NCI-H1436 treated with DMSO at 0.1 percent for 48 hours (cell line): ENCODE measurements around the gene EMX1.

Experiments
- DNase-seq: peaks from one replicate; lab custom pipeline; 2025; lab: John Stamatoyannopoulos, UW

Gene EMX1

GRCh38 chr2:72925328-72925943 lies 8.1 kb downstream of the EMX1 start:
- DNase-seq: no peak

- no peak for DNase-seq
Measured at GRCh38 chr2:72926368-72926767, 9.0 kb downstream of the EMX1 start.

DNA sequence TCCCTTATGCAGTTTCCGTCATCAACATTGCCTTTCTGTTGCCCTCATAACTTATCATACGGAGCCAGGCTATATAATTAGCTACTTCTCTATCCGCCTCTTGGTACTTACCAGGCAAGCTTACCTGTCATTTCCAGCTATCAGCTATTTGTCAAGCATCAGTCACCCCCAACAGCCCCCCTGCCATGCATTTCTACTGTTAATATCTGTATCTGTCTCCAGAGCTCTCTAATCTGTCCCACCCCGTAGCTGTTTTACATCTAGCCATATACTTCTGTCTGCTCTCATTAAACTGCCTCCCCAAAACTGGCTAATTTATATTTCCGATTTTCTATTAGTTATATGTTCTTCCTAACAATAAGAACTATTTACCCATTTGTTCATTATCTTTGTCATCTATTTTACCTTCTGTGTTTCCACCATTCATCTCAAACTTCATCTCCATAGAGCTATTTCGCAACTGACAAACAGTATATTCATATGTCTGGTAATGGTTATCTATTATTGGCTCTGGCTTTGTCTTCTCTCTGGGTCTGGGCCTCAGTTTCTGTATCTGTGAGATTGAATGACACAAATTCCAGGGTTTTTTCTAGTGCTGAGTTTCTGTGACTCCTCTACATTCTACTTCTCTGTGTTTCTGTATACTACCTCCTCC lies 9.6 kb downstream of the EMX1 start:
- no peak for DNase-seq

DNA sequence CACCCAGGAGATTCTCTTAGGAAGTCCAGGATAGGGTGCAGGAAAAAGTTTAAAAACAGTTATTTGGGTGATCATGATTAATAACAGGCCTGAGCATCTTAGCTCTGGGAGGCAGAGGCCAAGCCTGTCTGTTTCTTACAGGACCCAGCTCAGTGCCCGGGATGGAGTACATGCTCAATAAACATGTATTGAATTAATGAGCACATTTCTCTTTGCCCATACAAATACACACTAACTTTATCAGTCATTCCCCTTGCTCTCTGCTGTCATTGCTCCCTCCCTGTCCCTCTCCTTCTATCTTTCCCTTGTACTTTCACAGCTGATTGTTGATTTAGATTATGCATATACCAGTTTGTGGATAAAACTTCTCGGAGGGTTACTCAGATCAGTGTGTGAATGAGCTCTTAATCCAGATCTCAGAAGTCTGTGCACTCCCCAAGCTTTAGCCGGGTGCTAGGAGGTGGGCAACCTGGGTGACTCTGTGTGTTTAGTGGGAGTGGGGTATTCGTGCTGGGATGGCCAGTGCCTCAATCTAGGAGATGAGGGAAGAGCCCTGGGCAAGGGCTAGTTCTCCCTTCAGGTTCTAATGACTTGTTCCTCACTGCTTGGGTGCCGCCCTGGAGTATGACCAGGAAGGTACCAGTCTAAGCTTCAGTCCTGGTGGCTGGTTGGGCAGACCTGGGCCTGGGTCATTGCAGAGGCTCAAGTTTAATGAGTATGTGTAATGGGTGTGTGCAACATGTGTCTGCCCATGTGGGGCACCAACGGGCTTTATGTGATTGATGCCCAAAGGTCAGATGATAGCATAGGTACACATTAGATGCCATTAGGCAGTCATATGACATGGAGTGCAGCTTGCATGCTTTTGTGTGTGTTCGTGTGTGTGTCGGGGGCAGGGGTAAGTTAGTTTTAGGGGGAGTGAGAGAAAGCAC lies 10.6 kb downstream of the EMX1 start:
- no peak for DNase-seq

DNA sequence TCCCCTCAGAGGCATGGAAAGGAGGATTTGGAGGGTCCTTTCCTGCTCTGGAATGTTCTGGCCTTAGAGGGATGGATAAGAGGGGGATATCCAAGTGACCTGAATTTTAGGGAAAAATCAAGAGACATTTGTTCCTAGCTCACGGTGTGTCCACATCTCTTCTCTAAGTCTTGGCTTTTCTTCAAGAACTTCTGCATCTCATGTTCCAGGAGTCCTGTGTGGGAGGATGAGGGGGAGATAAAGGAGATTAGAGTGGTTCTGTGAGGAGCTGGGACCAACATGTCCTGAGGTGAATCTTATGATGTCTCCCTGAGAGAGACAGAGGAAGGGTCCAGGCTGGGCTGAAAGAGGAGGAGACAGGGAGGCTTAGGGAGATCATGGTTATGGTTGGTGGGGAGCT lies 11.7 kb downstream of the EMX1 start:
- no peak for DNase-seq

DNA sequence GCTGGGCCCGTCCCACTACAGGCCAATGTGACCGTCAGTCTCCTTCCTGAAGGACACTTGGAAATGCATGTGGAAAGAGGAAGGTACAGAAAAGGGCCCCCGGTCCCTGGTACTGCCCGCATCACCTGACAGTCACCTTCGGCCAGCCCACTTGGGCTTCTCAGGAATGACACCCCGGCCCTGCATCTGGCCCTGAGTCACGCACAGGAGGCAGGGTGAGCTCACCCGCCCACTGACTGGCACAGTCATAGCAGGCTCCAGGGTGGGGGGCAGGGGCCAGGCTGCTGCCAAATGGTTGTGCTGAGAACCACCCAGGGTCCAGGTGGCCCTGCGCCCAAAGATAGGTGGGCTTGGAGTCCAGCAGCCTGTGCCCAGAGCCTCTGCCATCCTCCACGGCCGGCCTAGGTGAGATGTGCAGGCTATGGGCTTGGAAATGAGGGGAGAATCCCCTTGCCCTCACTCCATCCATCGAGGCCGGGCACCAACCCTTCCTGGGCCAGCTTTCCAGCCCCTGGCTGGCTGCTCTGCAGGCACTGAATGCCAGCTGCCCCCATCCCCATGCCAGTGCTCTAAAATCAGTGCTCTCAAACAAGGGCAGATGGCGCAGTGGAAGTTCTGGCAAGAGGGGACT lies 14.1 kb downstream of the EMX1 start:
- DNase-seq: no peak

DNA sequence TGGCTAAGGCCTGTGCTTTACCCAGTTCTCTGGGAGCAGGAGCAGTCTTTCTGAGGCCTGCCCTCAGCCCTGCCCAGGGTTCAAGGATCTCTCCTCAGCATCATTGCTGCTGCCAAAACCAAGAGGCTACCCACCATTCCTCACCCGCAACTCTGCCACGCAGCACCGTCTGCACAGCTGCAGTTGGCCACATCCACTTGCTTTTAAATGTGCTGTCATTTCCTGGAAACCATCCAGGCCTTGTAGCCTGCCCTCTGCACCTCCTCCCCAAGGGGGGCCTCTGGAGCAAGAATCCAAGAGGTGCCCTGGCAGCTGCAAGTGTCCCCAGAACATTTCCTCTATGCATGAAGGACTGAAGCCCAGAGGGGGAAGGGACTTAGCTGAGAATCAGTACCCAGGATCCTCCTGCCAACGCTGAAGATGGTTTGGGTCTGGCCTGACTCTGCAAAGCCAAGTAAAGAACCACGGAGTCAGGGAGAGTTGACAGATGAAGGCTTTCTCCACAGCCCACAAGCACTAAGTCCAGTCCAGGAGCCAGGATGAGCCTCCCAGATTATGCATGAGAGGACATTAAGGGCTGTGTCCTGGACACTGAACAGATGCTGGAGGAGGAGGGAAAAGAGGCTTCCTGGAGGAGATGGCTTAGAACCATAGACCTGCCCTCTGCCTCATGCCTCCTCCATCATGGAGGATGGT lies 14.9 kb downstream of the EMX1 start:
- no peak for DNase-seq

- DNase-seq: no peak
Measured at GRCh38 chr2:72932805-72933204, 15.5 kb downstream of the EMX1 start.

DNA sequence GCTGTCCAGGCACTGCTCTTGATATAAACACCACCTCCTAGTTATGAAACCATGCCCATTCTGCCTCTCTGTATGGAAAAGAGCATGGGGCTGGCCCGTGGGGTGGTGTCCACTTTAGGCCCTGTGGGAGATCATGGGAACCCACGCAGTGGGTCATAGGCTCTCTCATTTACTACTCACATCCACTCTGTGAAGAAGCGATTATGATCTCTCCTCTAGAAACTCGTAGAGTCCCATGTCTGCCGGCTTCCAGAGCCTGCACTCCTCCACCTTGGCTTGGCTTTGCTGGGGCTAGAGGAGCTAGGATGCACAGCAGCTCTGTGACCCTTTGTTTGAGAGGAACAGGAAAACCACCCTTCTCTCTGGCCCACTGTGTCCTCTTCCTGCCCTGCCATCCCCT lies 15.9 kb downstream of the EMX1 start:
- no peak for DNase-seq

GRCh38 chr2:72933646-72934151 lies 16.4 kb downstream of the EMX1 start:
- DNase-seq: no peak

- no peak for DNase-seq
Measured at GRCh38 chr2:72934683-72935610, 17.6 kb downstream of the EMX1 start.

- no peak for DNase-seq
Measured at GRCh38 chr2:72935611-72935957, 18.3 kb downstream of the EMX1 start.

DNA sequence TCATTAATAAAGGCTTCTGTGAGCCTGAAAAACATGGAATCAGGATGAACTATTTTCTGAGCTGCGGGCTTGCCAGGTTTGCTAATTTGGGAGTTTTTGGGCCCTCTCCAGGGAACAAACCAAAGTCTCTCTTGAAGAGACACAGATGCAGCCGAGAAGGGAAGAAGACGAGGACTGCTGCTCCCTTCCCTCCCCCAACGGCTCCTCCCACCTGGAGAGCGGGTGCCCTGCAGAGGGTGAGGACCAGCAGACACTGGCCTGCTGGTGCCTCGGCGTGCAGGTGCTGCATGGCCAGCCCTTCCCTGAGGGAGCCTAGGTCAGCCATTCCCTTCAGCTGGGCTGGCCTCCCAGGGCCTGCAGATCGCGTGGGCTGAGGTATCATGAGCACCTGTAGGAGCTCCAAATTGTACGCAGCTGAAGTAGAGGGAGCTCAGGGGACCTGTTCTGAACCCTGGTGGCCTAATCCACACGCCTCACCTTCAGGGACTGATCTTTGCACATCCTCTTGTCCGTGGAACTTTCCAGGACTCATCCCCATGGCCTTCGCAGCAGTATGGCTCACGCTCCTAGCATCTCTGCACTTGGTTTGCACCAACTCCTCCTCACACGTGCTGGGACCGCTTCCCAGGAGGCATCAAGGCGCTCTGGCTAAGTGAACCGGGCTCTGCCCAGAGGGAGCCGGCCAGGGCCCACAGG lies 19.5 kb downstream of the EMX1 start:
- DNase-seq: no peak

GRCh38 chr2:72937356-72937669 lies 20.0 kb downstream of the EMX1 start:
- no peak for DNase-seq

DNA sequence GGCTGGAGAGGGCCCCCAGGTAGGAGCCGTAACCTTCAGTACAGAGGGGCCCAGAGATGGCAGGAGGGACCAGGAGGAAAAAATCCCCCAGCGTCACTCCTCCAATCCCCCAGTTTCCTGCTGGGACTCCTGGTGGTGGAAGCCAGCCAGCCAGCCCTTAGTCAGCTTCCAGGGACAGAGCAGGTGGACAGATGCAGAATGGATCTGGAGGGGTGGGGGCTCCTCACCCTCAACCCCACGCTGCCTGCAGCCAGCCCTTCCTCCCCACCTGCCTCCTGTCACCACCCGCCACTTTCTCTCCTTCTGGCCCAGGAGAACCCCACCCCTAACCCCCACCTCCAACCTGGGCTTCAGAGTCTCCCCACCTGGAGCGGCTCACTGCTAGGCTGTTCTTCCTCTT lies 21.1 kb downstream of the EMX1 start:
- no peak for DNase-seq

DNA sequence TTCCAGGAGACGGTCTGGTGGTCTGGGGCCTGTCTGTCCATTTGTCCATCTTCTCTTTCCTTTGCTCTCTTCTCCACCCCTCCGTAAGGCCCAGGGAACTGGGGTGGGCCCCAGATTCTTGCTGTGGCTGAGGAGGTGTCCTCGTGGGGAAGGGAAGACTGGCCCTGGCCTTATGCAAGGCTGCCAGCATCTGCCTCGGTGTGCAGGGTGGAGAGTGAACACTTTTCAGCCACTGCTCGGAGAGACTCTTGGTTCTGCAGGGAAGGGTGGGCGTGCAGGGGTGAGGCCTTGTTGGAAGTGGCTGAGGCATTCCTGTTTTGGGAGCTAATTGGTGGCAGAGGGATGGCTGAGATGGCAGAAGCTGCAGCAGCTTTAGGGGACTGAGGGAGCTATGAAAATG lies 23.0 kb downstream of the EMX1 start:
- no peak for DNase-seq

DNA sequence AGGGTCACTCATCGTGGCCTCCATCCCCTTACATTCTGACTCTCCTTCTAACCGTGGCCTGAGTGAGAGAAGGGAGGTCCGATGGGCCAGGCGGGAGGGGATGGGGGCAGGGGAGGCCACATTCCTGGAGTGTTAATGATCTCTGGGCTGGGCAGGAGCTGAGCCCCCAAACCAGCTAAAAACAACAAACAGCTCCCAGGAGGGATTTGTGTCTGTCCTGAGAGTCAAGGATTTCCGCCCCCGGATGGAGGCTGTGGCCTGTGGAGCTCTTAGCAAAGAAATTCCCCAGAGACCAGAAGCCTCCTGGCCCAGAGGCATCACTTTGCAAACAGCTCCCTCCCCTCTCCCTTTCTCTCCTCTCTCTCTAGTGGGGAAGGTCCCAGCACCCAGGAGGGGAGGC lies 23.5 kb downstream of the EMX1 start:
- DNase-seq: no peak

DNA sequence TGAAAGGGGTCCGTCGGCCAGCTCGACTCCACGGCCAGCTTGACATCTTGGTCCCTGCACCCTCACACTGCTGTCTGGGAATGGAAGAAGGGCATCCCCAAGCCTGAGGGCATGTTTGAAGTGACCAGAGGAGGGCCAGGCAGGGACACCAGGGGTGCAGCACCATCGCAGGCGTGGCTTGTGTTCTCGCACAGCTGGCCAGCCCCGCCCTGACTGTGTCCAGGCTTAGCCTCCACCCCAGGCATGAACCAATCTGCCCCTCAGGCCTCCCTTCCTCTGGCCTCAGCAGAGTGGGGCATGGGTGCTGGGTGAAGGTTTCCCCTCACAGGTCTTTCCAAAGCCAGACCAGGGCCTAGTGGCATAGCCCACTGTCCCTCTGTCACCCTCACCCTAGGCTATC lies 25.0 kb downstream of the EMX1 start:
- DNase-seq: no peak

DNA sequence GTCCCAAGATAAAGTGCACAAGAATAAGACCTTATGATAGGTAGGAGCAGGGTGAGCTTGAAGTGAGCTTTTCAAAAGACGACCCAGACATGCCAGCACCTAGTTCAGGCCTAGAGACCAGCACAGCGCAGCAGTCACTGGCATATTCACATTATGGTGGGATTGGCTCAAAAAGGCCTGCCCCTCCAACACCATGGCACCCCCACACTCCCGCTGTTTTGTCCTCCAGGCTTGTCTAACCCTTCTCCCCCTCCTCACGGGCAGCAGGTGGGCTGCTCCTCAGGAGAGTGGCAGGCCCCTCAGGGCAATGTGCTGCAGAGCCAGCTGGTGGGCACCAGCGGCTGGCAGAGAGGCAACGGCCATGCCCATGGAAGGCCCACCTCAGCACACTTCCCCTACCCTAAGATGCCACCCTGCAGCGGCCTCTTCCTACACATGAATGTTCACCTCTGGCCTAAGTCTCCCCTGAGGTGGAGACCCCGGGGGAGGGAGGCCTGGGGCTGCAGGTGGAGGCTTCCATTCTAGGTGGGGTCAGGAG lies 25.6 kb downstream of the EMX1 start:
- no peak for DNase-seq
